ENCODE data around the gene PDE4D.

DNA sequence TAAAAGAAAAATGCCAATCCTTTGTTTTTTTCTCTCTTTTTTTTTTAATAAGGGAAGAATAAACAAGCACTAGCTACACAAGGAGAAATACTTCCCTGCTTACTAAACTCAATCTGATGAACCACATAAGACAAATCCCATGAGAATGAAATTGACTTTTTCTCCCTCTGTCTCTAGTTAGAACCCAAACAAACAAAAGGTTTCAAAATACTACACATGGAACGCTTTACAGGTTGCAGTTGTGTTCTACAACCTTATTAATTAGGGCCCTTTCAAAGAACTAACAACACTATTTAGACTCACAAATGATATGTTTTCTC lies 124.5 kb downstream of the PDE4D start:
- no peak for TF ChIP-seq EZH2phosphoT487 (IDR thresholded peaks at IDR 0.05; ENCODE audit: borderline replicate concordance, low read length)
- TF ChIP-seq, protein P1, sequence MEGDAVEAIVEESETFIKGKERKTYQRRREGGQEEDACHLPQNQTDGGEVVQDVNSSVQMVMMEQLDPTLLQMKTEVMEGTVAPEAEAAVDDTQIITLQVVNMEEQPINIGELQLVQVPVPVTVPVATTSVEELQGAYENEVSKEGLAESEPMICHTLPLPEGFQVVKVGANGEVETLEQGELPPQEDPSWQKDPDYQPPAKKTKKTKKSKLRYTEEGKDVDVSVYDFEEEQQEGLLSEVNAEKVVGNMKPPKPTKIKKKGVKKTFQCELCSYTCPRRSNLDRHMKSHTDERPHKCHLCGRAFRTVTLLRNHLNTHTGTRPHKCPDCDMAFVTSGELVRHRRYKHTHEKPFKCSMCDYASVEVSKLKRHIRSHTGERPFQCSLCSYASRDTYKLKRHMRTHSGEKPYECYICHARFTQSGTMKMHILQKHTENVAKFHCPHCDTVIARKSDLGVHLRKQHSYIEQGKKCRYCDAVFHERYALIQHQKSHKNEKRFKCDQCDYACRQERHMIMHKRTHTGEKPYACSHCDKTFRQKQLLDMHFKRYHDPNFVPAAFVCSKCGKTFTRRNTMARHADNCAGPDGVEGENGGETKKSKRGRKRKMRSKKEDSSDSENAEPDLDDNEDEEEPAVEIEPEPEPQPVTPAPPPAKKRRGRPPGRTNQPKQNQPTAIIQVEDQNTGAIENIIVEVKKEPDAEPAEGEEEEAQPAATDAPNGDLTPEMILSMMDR (conservative IDR thresholded peaks at IDR 0.05; ENCODE audit: low read depth, low read length) = no peak
- no peak for TF ChIP-seq EZH2 (IDR thresholded peaks at IDR 0.05; ENCODE audit: low read length, unreplicated experiment)
